GM10266 (cell line): Measurements from ENCODE around the gene BTG1.

Source experiments
- DNase-seq: peaks from one replicate; pipeline ENCODE4 v3.0.0; 2012; ENCODE audit errors: extremely low spot score
- CTCF ChIP-seq: IDR thresholded peaks from 2 replicates; pipeline ENCODE4 v1.5.1; 2012; ENCODE audit warnings: mild to moderate bottlenecking, low read depth; ENCODE audit not compliant: control insufficient read depth, insufficient read depth; ENCODE audit errors: missing control alignments

BTG1 gene

GRCh38 chr12:92123780-92124688 is 21.6 kb downstream of the BTG1 start:
- no peak for TF ChIP-seq CTCF
- no peak for DNase-seq

GRCh38 chr12:92122941-92123779 is 22.5 kb downstream of the BTG1 start:
- no peak for DNase-seq
- no peak for TF ChIP-seq CTCF

- DNase-seq: no peak
Measured at GRCh38 chr12:92121826-92122225, 23.8 kb downstream of the BTG1 start.

GRCh38 chr12:92118826-92119536 is 26.7 kb downstream of the BTG1 start:
- TF ChIP-seq CTCF: no peak
- no peak for DNase-seq

More at GRCh38 chr12:92121826-92122225, 23.8 kb downstream of the BTG1 start:
- TF ChIP-seq CTCF: no peak

GRCh38 chr12:92114834-92115233 is 30.8 kb downstream of the BTG1 start:
- no peak for TF ChIP-seq CTCF

GRCh38 chr12:92111256-92111655 is 34.4 kb downstream of the BTG1 start:
- no peak for TF ChIP-seq CTCF

More at GRCh38 chr12:92114834-92115233, 30.8 kb downstream of the BTG1 start:
- DNase-seq: no peak

More at GRCh38 chr12:92111256-92111655, 34.4 kb downstream of the BTG1 start:
- no peak for DNase-seq
